Mucosa of stomach (tissue), 1 donor: ENCODE measurements around the gene DCN.

ENCODE experiments used
- H3K27me3 ChIP-seq: one replicate; pipeline ENCODE4 v1.7.0; 2013; ENCODE audit warnings: mild to moderate bottlenecking, low read length; ENCODE audit not compliant: control insufficient read depth, insufficient read depth
- H3K36me3 ChIP-seq: one replicate; pipeline ENCODE4 v1.7.0; 2013; ENCODE audit warnings: low read length; ENCODE audit not compliant: control insufficient read depth, insufficient read depth
- H3K4me1 ChIP-seq: one replicate; pipeline ENCODE4 v1.7.0; 2013; ENCODE audit warnings: mild to moderate bottlenecking, low read length; ENCODE audit not compliant: control insufficient read depth, insufficient read depth
- H3K4me3 ChIP-seq: one replicate; pipeline ENCODE4 v1.7.0; 2013; ENCODE audit warnings: low read length
- H3K9ac ChIP-seq: one replicate; pipeline ENCODE4 v1.7.0; 2013; ENCODE audit warnings: mild to moderate bottlenecking, low read length, moderate library complexity
- H3K9me3 ChIP-seq: one replicate; pipeline ENCODE4 v1.7.0; 2013; ENCODE audit warnings: mild to moderate bottlenecking, low read length, moderate library complexity; ENCODE audit not compliant: control insufficient read depth
- donor health status: Pancreatic carcinoma.

The DCN gene

DNA sequence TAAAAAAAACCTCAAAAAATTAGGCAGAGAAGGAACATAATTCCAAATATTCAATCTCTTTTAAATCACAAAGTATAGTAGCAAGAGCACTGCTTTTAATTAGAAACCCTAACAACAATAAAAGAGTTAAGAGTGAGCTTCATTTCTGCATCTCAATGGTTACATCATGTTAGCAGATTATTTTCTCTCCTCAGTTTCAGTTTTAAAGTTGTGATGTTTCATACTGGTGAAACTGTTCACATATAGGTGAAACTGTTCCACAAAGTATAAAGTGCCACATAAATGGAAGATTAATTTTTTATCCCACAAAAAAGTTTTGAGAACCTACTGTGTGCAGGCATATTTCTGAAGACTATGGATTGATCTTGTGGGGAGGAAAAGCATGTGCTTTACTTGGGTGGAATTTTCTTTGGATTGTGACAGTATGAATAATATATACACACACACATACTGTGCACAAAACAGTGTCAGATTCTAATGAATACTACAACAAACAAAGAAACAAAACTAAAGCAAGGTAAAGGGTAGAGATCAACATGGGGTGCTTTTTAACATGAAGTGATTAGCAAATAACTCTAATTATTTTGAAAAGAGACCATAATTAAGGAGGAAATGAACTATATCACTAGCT lies 88.5 kb downstream of the DCN start:
- Histone ChIP-seq H3K36me3 (no peaks in the 10 kb centered on the region), H3K4me1 (no peaks in the 10 kb centered on the region), H3K27me3 (no peaks in the 10 kb centered on the region), H3K9me3 (no peaks in the 10 kb centered on the region), H3K9ac (no peak overlapping the region), H3K4me3 (no peak overlapping the region)

DNA sequence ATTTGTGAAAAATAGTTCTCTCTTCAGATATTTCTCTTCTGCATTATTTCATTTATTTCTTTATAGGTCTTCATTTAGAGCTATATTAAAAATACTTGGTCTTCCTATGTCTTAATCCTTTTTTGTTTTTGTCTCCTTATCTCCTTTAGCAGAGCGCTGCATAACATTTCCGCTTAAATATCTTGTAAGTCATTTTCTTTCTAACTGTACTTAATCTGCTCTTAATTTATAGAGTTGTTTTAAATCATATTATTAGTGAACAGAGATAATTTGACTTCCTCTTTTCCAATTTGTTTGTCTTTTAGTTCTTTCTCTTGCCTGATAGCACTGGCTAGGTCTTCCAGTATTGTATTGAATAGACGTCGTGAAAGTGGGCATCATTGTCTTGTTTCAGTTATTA lies 89.3 kb downstream of the DCN start:
- Histone ChIP-seq H3K9me3 (no peaks in the 10 kb centered on the region), H3K4me1 (no peaks in the 10 kb centered on the region), H3K4me3 (no peak overlapping the region), H3K27me3 (no peaks in the 10 kb centered on the region), H3K9ac (no peak overlapping the region), H3K36me3 (no peaks in the 10 kb centered on the region)

DNA sequence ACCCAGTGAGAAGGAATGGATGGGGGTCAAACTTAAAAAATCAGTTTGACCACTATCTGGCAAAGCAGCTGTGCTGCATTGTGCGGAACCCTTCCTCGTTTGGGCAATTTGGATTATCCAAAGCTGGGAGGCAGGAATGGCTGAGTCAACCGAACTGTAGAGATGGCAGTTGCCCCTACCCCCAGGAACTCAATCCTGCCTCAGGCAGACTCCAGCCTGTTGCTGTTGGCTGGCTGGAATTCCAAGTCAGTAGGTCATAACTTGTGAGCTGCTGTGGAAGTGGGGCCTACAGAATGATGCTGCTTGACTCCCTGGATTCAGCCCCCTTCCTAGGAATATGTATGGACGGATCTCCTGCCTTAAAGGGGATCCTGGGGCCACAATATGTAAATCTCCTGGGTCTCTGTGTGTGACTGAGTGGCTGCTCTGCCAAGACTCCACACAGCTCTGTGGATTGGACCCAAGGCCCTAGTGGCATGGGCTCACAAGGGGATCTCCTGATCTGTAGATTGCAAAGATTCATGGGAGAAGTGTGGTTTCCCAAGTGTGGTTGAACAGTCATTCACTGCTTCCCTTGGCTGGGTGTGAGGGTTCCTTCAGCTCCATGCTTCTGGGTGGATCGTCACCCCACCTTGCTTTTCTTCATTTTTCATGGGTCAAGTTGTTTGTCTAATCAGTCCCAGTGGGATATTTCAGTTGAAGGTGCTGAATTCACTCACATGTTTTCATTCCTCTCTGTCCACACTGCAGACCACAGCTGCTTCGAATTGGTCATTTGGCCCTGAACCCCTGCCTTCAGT lies 90.5 kb downstream of the DCN start:
- no peak overlapping the region for H3K4me3 ChIP-seq
- H3K9me3 ChIP-seq, result no peaks in the 10 kb centered on the region

More for the DNA sequence above, 90.5 kb downstream of the DCN start:
- Histone ChIP-seq H3K36me3 (no peaks in the 10 kb centered on the region), H3K9ac (no peak overlapping the region), H3K4me1 (no peaks in the 10 kb centered on the region), H3K27me3 (no peaks in the 10 kb centered on the region)
